ENCODE results near the gene IRF3. TPM values are rescaled to one million over a fixed set of nuclear protein-coding genes. Genes with fewer than 3 reads are reported as not detected.

IRF3 gene
- total RNA-seq, 1 experiment from 2014 or later, result 81.7 TPM

DNA sequence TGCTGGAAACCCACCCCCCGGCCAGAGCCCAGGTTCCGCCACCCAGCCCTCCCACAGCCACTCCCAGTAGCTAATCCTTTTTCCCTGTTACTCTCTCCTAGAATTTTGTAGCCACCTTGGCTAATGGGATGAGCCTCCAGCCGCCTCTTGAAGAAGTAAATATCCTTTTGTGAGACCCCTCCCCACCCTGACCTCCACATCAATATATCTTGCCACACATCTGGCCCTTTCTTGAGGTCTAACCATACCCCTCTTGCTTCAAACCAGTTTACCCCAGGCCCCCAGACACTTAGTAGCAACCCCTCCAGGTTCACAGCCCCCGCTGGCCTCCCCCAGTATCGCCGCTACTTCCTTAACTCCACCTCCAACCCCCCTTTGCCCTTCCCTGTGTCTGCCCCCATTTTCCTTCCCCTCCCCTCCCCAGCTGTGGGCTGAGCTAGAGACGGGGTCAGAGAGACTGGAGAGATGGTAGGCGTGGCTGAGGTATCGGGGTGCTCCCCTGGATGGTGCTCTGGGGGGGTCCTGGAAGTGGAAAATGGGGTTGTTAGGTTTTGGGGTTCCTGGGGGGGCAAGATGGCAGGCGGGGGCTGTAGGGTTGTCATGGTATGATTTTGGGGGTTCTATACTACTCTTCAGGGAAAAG is 14.2 kb upstream of the IRF3 start:
- DNase-seq (ENCODE audit: low spot score), result no peak
- peak overlapping the region; percentile 57 for H3K27ac ChIP-seq (ENCODE audit: low read depth, low read length, poor library complexity, severe bottlenecking)
- no peaks in the 10 kb centered on the region for H3K27me3 ChIP-seq (replicated peaks; ENCODE audit: insufficient read depth, low read depth, low read length, poor library complexity)
- POLR2A ChIA-PET (ENCODE audit: low non-redundant PET), result no interaction called here
- intact Hi-C loops (cut with micrococcal nuclease; ENCODE audit: unreplicated experiment), result loop anchor here (5.0 kb wide), 2 partner anchors 88 to 108 kb away; partner anchors contain the start of gene PRR12
- H3K4me1 ChIP-seq (ENCODE audit: insufficient read depth, low read length, poor library complexity, severe bottlenecking), result peaks cover 29% of the 10 kb centered on the region
- CTCF ChIA-PET, result interaction anchor here (0.6 to 1.2 kb wide), 4 partner anchors 10 to 176 kb away, joined by 3 to 9 read pairs (median 5); partner anchors contain the start of gene ADM5
- no TSS peak for BruUV-seq (replicated peaks)
- no peak for TF ChIP-seq EZH2 (IDR thresholded peaks at IDR 0.05; ENCODE audit: borderline replicate concordance, low read depth, low read length, poor library complexity, severe bottlenecking)
- TF ChIP-seq, protein P1, sequence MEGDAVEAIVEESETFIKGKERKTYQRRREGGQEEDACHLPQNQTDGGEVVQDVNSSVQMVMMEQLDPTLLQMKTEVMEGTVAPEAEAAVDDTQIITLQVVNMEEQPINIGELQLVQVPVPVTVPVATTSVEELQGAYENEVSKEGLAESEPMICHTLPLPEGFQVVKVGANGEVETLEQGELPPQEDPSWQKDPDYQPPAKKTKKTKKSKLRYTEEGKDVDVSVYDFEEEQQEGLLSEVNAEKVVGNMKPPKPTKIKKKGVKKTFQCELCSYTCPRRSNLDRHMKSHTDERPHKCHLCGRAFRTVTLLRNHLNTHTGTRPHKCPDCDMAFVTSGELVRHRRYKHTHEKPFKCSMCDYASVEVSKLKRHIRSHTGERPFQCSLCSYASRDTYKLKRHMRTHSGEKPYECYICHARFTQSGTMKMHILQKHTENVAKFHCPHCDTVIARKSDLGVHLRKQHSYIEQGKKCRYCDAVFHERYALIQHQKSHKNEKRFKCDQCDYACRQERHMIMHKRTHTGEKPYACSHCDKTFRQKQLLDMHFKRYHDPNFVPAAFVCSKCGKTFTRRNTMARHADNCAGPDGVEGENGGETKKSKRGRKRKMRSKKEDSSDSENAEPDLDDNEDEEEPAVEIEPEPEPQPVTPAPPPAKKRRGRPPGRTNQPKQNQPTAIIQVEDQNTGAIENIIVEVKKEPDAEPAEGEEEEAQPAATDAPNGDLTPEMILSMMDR (conservative IDR thresholded peaks at IDR 0.05; ENCODE audit: low read depth, low read length), result no peak
- H3K4me3 ChIP-seq (ENCODE audit: low read depth, low read length, poor library complexity, severe bottlenecking), result peak overlapping the region; percentile 81
- H3K36me3 ChIP-seq (ENCODE audit: insufficient read depth, low read length, poor library complexity, severe bottlenecking), result peaks cover 38% of the 10 kb centered on the region
- no peaks in the 10 kb centered on the region for H3K9me3 ChIP-seq (ENCODE audit: low read depth, low read length, poor library complexity, severe bottlenecking)

DNA sequence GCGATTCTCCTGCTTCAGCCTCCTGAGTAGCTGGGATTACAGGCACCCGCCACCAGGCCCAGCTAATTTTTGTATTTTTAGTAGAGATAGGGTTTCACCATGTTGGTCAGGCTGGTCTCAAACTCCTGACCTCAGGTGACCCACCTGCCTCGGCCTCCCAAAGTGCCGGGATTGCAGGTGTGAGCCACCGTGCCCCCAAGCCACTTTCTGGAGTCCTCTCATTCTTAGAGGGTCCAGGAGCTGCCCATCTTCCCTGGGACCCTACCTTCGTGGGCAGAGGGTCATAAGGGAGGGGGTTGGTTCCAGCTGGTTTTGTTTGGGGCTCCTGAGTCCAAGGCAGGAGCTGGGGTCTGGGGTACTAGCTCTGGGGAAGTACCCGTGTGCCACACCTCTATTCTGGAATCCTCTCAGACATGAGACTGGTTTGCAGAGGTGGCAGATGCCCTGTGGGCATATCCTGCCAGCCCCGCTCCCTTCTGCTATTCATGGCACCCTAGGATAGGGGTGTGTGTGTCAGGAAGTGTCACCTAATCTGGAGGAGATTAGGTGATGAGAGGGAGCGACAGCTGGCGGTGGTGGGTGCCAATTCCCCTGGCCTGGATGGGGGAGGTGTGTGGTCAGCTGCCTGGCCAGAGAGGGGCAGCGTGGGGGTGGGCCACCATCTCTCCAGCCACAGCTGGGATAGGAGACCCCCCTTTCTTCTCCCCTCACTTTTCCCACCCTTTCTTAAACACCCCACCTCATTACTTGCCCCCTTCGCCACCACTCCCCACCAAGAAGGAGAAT is 13.5 kb upstream of the IRF3 start:
- TF ChIP-seq EZH2 (IDR thresholded peaks at IDR 0.05; ENCODE audit: borderline replicate concordance, low read depth, low read length, poor library complexity, severe bottlenecking), result no peak
- TF ChIP-seq, protein P1 (conservative IDR thresholded peaks at IDR 0.05; ENCODE audit: low read depth, low read length), result no peak
- peak overlapping the region; percentile 57 for H3K27ac ChIP-seq (ENCODE audit: low read depth, low read length, poor library complexity, severe bottlenecking)
- no TSS peak for BruUV-seq (replicated peaks)

DNA sequence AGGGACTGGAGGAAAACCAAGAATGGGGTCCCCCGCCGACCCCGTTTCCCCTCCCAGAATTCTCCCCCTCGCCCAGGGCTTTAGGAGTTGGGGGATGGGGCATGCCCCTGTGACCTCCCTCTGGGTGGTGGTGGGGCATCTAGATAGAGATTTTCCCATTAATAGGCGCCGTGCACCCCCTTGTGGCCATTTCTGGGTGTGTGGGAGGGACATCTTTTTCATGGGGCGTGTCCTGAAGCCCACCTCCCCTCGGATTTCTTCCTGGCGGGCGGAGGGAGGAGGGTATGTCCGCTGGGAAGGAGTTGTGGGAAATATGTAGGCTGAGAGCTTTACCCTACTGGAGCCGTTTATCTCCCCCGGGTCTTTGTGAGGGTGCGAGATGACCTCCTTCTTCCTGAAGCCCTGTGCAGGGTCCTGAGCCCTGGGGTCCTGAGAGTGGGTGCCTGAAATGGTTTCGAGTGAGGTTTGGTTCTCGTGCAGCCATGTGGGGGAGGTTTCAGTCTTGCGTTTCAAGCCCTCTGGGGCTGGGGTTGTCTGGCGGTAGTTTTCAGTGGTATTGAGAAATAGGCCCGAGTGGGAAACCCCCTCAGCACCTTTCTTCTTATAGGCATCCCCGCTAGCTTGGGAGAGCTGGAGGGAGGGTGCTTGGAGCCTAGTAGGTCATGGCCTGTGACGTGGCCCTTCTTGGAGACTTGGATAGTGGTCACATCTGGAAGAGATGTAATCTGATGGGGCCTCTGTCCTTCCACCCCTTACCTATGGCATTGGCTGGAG is 12.4 kb upstream of the IRF3 start:
- Histone ChIP-seq H3K27me3 (replicated peaks; ENCODE audit: insufficient read depth, low read depth, low read length, poor library complexity) (no peaks in the 10 kb centered on the region), H3K4me1 (ENCODE audit: insufficient read depth, low read length, poor library complexity, severe bottlenecking) (peaks cover 29% of the 10 kb centered on the region), H3K36me3 (ENCODE audit: insufficient read depth, low read length, poor library complexity, severe bottlenecking) (peaks cover 22% of the 10 kb centered on the region), H3K9me3 (ENCODE audit: low read depth, low read length, poor library complexity, severe bottlenecking) (no peaks in the 10 kb centered on the region), H3K4me3 (ENCODE audit: low read depth, low read length, poor library complexity, severe bottlenecking) (peak overlapping the region; percentile 81), H3K27ac (ENCODE audit: low read depth, low read length, poor library complexity, severe bottlenecking) (peak overlapping the region; percentile 98)
- TSS peak; percentile 60 for BruUV-seq (replicated peaks)
- ChIA-PET CTCF (interaction anchor here (0.5 kb wide), 1 partner anchor 288 kb away, joined by 3 read pairs; no protein-coding TSS in a partner anchor), POLR2A (ENCODE audit: low non-redundant PET) (no interaction called here)
- TF ChIP-seq, protein P1 (conservative IDR thresholded peaks at IDR 0.05; ENCODE audit: low read depth, low read length), result peak; percentile 77
- no peak for TF ChIP-seq EZH2 (IDR thresholded peaks at IDR 0.05; ENCODE audit: borderline replicate concordance, low read depth, low read length, poor library complexity, severe bottlenecking)
- DNase-seq (ENCODE audit: low spot score), result peak; percentile 89
- intact Hi-C loops (cut with micrococcal nuclease; ENCODE audit: unreplicated experiment), result loop anchor here (5.0 kb wide), 2 partner anchors 86 to 106 kb away; partner anchors contain the start of gene PRR12

More for the DNA sequence above, 13.5 kb upstream of the IRF3 start:
- peak overlapping the region; percentile 81 for H3K4me3 ChIP-seq (ENCODE audit: low read depth, low read length, poor library complexity, severe bottlenecking)
- DNase-seq (ENCODE audit: low spot score), result no peak
- peaks cover 29% of the 10 kb centered on the region for H3K4me1 ChIP-seq (ENCODE audit: insufficient read depth, low read length, poor library complexity, severe bottlenecking)
- intact Hi-C loops (cut with micrococcal nuclease; ENCODE audit: unreplicated experiment), result loop anchor here (5.0 kb wide), 2 partner anchors 87 to 107 kb away; partner anchors contain the start of gene PRR12
- H3K36me3 ChIP-seq (ENCODE audit: insufficient read depth, low read length, poor library complexity, severe bottlenecking), result peaks cover 30% of the 10 kb centered on the region
- ChIA-PET POLR2A (ENCODE audit: low non-redundant PET) (no interaction called here), CTCF (interaction anchor here (0.5 to 1.2 kb wide), 4 partner anchors 11 to 411 kb away, joined by 3 to 5 read pairs (median 5); partner anchors contain the start of gene ADM5)
- no peaks in the 10 kb centered on the region for H3K27me3 ChIP-seq (replicated peaks; ENCODE audit: insufficient read depth, low read depth, low read length, poor library complexity)
- no peaks in the 10 kb centered on the region for H3K9me3 ChIP-seq (ENCODE audit: low read depth, low read length, poor library complexity, severe bottlenecking)

Measured in A673 (cell line).